B cell (primary cell): ENCODE results near the gene NKAIN2. TPM values are rescaled to one million over a fixed set of nuclear protein-coding genes. Genes with fewer than 3 reads are reported as not detected.

Experiments
- ATAC-seq: fragments of 200-7000 bp; cut with Tn5 transposase; one replicate; pipeline ENCODE4 v1.10.0; 2021; ENCODE audit warnings: low read depth, mild to moderate bottlenecking, moderate number of reproducible peaks, moderate library complexity
- CTCF ChIA-PET: fragments of 350-600 bp; sonication (Branson Sonifier 250); formaldehyde crosslinking; loops from one replicate; lab custom pipeline; 2021; ENCODE audit warnings: antibody characterized with exemption, inconsistent platforms; lab: Charles Lee
- POLR2A ChIA-PET: fragments of 350-600 bp; sonication (Branson Sonifier 250); formaldehyde crosslinking; loops from one replicate; lab custom pipeline; 2021; ENCODE audit warnings: antibody characterized with exemption; lab: Charles Lee
- DNase-seq: peaks from one replicate; pipeline ENCODE4 v3.0.0; 2013
- H2AFZ ChIP-seq: 2 replicates; pipeline ENCODE4 v1.6.1; 2012; ENCODE audit warnings: mild to moderate bottlenecking, low read depth, low read length; ENCODE audit not compliant: insufficient read depth, poor library complexity, severe bottlenecking
- H3K27ac ChIP-seq, 2 donors: 1 replicate in 1 of 2; 2 replicates in 1 of 2; pipeline ENCODE4 v1.5.1; 2012 to 2013; ENCODE audit warnings: low read length in 2 of 2, mild to moderate bottlenecking in 2 of 2, moderate library complexity in 1 of 2
- H3K27me3 ChIP-seq, 4 experiments: fragments of 200-600 bp in 1 of 4; sonication (generic) in 1 of 4; replicated peaks in 1 of 4; 1 replicate in 2 of 4; 2 replicates in 2 of 4; pipeline versions ENCODE4 v1.6.1 to v1.7.0; 2013 to 2016; ENCODE audit warnings: low read length in 3 of 4, mild to moderate bottlenecking in 2 of 4, mixed read lengths in 1 of 4, moderate library complexity in 1 of 4; ENCODE audit not compliant: insufficient read depth in 4 of 4, control insufficient read depth in 3 of 4; ENCODE audit errors: control extremely low read depth in 1 of 4
- H3K36me3 ChIP-seq, 2 experiments: replicated peaks in 1 of 2; 1 replicate in 1 of 2; 2 replicates in 1 of 2; pipeline versions ENCODE4 v1.6.1 to v1.7.1; 2013; ENCODE audit warnings: low read length in 1 of 2; ENCODE audit not compliant: insufficient read depth in 2 of 2, control insufficient read depth in 1 of 2; ENCODE audit errors: control extremely low read depth in 1 of 2, extremely low read depth in 1 of 2
- H3K4me1 ChIP-seq, 2 donors: fragments of 200-600 bp in 1 of 2; sonication (generic) in 1 of 2; 1 replicate in 1 of 2; 2 replicates in 1 of 2; pipeline versions ENCODE4 v1.5.1 to v1.6.1; 2013 to 2017; ENCODE audit warnings: low read length in 2 of 2; ENCODE audit not compliant: control insufficient read depth in 2 of 2, insufficient read depth in 2 of 2
- H3K4me2 ChIP-seq: replicated peaks from 2 replicates; pipeline ENCODE3; 2012; ENCODE audit warnings: mild to moderate bottlenecking, low read depth, low read length; ENCODE audit not compliant: poor library complexity, severe bottlenecking
- H3K4me3 ChIP-seq, 5 experiments: fragments of 200-600 bp in 1 of 5; sonication (generic) in 1 of 5; 1 replicate in 3 of 5; 2 replicates in 2 of 5; pipeline versions ENCODE4 v1.5.1 to v1.7.0; 2011 to 2016; ENCODE audit warnings: low read length in 4 of 5, mild to moderate bottlenecking in 4 of 5, low read depth in 2 of 5, control low read depth in 1 of 5, moderate library complexity in 1 of 5; ENCODE audit not compliant: insufficient read depth in 1 of 5; ENCODE audit errors: control extremely low read depth in 1 of 5, extremely low read depth in 1 of 5
- H3K79me2 ChIP-seq: fragments of 200-600 bp; sonication (generic); one replicate; pipeline ENCODE4 v1.6.0; 2016; ENCODE audit warnings: low read length; ENCODE audit not compliant: control insufficient read depth, insufficient read depth
- H3K9ac ChIP-seq: fragments of 200-600 bp; sonication (generic); 2 replicates; pipeline ENCODE4 v1.6.1; 2017; ENCODE audit warnings: mild to moderate bottlenecking, low read length, moderate library complexity
- H3K9me3 ChIP-seq, 3 donors: one replicate each; pipeline versions ENCODE4 v1.6.1 to v1.7.1; 2013; ENCODE audit warnings: low read length in 2 of 3; ENCODE audit not compliant: control insufficient read depth in 2 of 3, insufficient read depth in 1 of 3; ENCODE audit errors: control extremely low read depth in 1 of 3
- H4K20me1 ChIP-seq: 2 replicates; pipeline ENCODE4 v1.6.0; 2012; ENCODE audit warnings: mild to moderate bottlenecking, low read length; ENCODE audit not compliant: insufficient read depth, control insufficient read depth, poor library complexity, severe bottlenecking
- H3K27ac Mint-ChIP-seq: one replicate; pipeline ENCODE4 v1.8.0; 2021; ENCODE audit warnings: mixed read lengths
- H3K27me3 Mint-ChIP-seq: one replicate; pipeline ENCODE4 v1.8.0; 2021; ENCODE audit warnings: mixed read lengths
- H3K4me1 Mint-ChIP-seq: one replicate; pipeline ENCODE4 v1.8.0; 2021; ENCODE audit warnings: mixed read lengths
- H3K4me3 Mint-ChIP-seq: one replicate; pipeline ENCODE4 v1.8.0; 2021; ENCODE audit warnings: mixed read lengths
- H3K9me3 Mint-ChIP-seq: one replicate; pipeline ENCODE4 v1.8.0; 2022; ENCODE audit warnings: mixed read lengths; ENCODE audit not compliant: insufficient read depth
- CTCF ChIP-seq: fragments of 200-600 bp; IDR thresholded peaks from one replicate; pipeline ENCODE4 v1.8.0; 2022; ENCODE audit warnings: antibody characterized with exemption, mild to moderate bottlenecking
- EZH2 ChIP-seq: IDR thresholded peaks from 2 replicates; pipeline ENCODE4 v1.6.1; 2012; ENCODE audit warnings: borderline replicate concordance, low read depth, mild to moderate bottlenecking, moderate library complexity, low read length; ENCODE audit not compliant: insufficient read depth, poor library complexity, severe bottlenecking
- WGBS: methylation state at CpG from one replicate; pipeline ENCODE4 v1.1.5; 2013; ENCODE audit warnings: missing lambda C conversion rate; ENCODE audit not compliant: insufficient coverage; 5-methylcytosine and 5-hydroxymethylcytosine counted together
- intact Hi-C: fragments of 100-400 bp; cut with micrococcal nuclease; formaldehyde crosslinking; loops from one replicate; pipeline ENCODE4 v1.10.0; 2022
- polyA plus RNA-seq: library from polyadenylated mRNA; depleted of rRNA; stranded (reverse); fragments of >200 nt; gene quantifications from 2 replicates; pipeline ENCODE4 v1.2.3, GENCODE V29; 2012
- total RNA-seq, 2 donors: library from RNA; stranded (reverse); fragments of 120-200 nt in 1 of 2; gene quantifications; 1 replicate in 1 of 2; 2 replicates in 1 of 2; pipeline versions ENCODE4 v1.2.3 to v1.2.4, GENCODE V29; 2013 to 2022

Gene NKAIN2
- total and polyA plus RNA-seq, 2 donors (not counting 1 experiment from before 2014, with no cell fraction given) = not detected

- Histone ChIP-seq H3K4me3 (no peak overlapping the region), H3K27me3 (no peaks in the 10 kb centered on the region), H4K20me1 (no peaks in the 10 kb centered on the region), H3K4me1 (no peaks in the 10 kb centered on the region), H3K9ac (no peak overlapping the region), H2AFZ (no peak overlapping the region), H3K79me2 (no peaks in the 10 kb centered on the region), H3K4me2 (no peak overlapping the region), H3K27ac (no peak overlapping the region), H3K36me3 (no peaks in the 10 kb centered on the region), H3K9me3 (peaks cover 0 to 3% (median 0%) of the 10 kb centered on the region in 3 donors)
- Mint-ChIP-seq H3K27me3 (no peaks in the 10 kb centered on the region), H3K27ac (no peak overlapping the region), H3K9me3 (no peaks in the 10 kb centered on the region), H3K4me3 (no peak overlapping the region), H3K4me1 (no peaks in the 10 kb centered on the region)
- DNase-seq = no peak
- intact Hi-C loops = no loop called here
- no peak for ATAC-seq
- CTCF ChIA-PET = no interaction called here
- no peak for TF ChIP-seq EZH2
- TF ChIP-seq CTCF = no peak
- POLR2A ChIA-PET = no interaction called here
Observed at GRCh38 chr6:124830506-124830905, 1026.8 kb downstream of the NKAIN2 start.

- intact Hi-C loops = no loop called here
Observed at GRCh38 chr6:124854338-124854922, 1050.8 kb downstream of the NKAIN2 start.

More at GRCh38 chr6:124854338-124854922, 1050.8 kb downstream of the NKAIN2 start:
- Histone ChIP-seq H3K27me3 (no peaks in the 10 kb centered on the region), H3K9me3 (no peaks in the 10 kb centered on the region), H3K36me3 (no peaks in the 10 kb centered on the region), H3K79me2 (no peaks in the 10 kb centered on the region), H3K9ac (no peak overlapping the region), H2AFZ (no peak overlapping the region), H3K4me2 (no peak overlapping the region), H4K20me1 (no peaks in the 10 kb centered on the region), H3K4me3 (no peak overlapping the region), H3K4me1 (no peaks in the 10 kb centered on the region), H3K27ac (no peak overlapping the region)
- no peaks in the 10 kb centered on the region for H3K27me3 Mint-ChIP-seq
- H3K27ac Mint-ChIP-seq = no peak overlapping the region
- TF ChIP-seq EZH2 = no peak
- TF ChIP-seq CTCF = no peak
- ATAC-seq (no peak), DNase-seq (no peak)
- H3K4me1 Mint-ChIP-seq = no peaks in the 10 kb centered on the region
- no peak overlapping the region for H3K4me3 Mint-ChIP-seq
- H3K9me3 Mint-ChIP-seq = no peaks in the 10 kb centered on the region
- CTCF ChIA-PET = no interaction called here
- no CpG with 5 or more reads among the region's 1 CpG for WGBS
- POLR2A ChIA-PET = no interaction called here
